A549 (cell line): Measurements from ENCODE around the gene PGS1. TPM values are rescaled to one million over a fixed set of nuclear protein-coding genes. Genes with fewer than 3 reads are reported as not detected.
A peak's percentile ranks its signal among the peaks of the same experiment; 100 is the strongest.

Experiments used
- ATOH8 ChIP-seq: fragments of 250-450 bp; sonication (Bioruptor Pico); IDR thresholded peaks from 2 replicates; pipeline ENCODE4 v1.5.0; 2020; ENCODE audit warnings: low read depth, mild to moderate bottlenecking, moderate library complexity
- CBX2 ChIP-seq: fragments of 200-600 bp; sonication (generic); IDR thresholded peaks from 2 replicates; pipeline ENCODE4 v1.6.1; 2016; ENCODE audit warnings: low read depth, mild to moderate bottlenecking, borderline replicate concordance
- CBX8 ChIP-seq: fragments of 200-600 bp; sonication (generic); IDR thresholded peaks from 2 replicates; pipeline ENCODE4 v1.6.1; 2016
- CEBPB ChIP-seq, 2 experiments: fragments of >200 bp in 1 of 2; sonication (Bioruptor Twin) in 1 of 2; formaldehyde crosslinking in 1 of 2; IDR thresholded peaks; 2 replicates each; pipeline ENCODE4 v1.6.1; 2012 to 2016
- CHD2 ChIP-seq: fragments of 150-350 bp; IDR thresholded peaks from 2 replicates; pipeline ENCODE4 v1.6.1; 2014; ENCODE audit warnings: low read length; ENCODE audit not compliant: partially characterized antibody
- CHD4 ChIP-seq: fragments of 200-600 bp; sonication (generic); IDR thresholded peaks from 2 replicates; pipeline ENCODE4 v1.6.1; 2016; ENCODE audit warnings: antibody characterized with exemption, mild to moderate bottlenecking, borderline replicate concordance
- CTCF ChIP-seq: fragments of >200 bp; sonication (Bioruptor Twin); formaldehyde crosslinking; IDR thresholded peaks from 3 replicates; pipeline ENCODE4 v1.5.1; 2016
- E2F6 ChIP-seq: IDR thresholded peaks from 2 replicates; pipeline ENCODE4 v1.6.1; 2012; ENCODE audit warnings: low read depth, borderline replicate concordance
- EHF ChIP-seq: fragments of 250-450 bp; sonication (Bioruptor Pico); IDR thresholded peaks from 2 replicates; pipeline ENCODE4 v1.5.0; 2020; ENCODE audit warnings: mild to moderate bottlenecking
- ELK1 ChIP-seq: fragments of 150-350 bp; IDR thresholded peaks from 2 replicates; pipeline ENCODE4 v1.6.1; 2014; ENCODE audit warnings: low read depth, mild to moderate bottlenecking, low read length
- GATA3 ChIP-seq: IDR thresholded peaks from 2 replicates; pipeline ENCODE4 v1.6.1; 2012; ENCODE audit warnings: borderline replicate concordance
- HDAC2 ChIP-seq: fragments of 200-600 bp; sonication (generic); IDR thresholded peaks from 2 replicates; pipeline ENCODE4 v1.6.1; 2016
- HMGXB4 ChIP-seq: fragments of 250-450 bp; sonication (Bioruptor Pico); IDR thresholded peaks from 2 replicates; pipeline ENCODE4 v1.5.0; 2021; ENCODE audit warnings: mild to moderate bottlenecking, moderate library complexity, borderline replicate concordance
- KDM1A ChIP-seq: fragments of 200-600 bp; sonication (generic); IDR thresholded peaks from 2 replicates; pipeline ENCODE4 v1.6.1; 2016; ENCODE audit warnings: low read depth, mild to moderate bottlenecking
- MYC ChIP-seq: IDR thresholded peaks from 2 replicates; pipeline ENCODE4 v1.6.1; 2012; ENCODE audit warnings: mild to moderate bottlenecking, inconsistent platforms, low read length, improper control_type of control experiment, borderline replicate concordance
- NFE2L2 ChIP-seq: fragments of 150-350 bp; conservative IDR thresholded peaks from 2 replicates; pipeline ENCODE4 v1.6.1; 2014; ENCODE audit warnings: low read length
- PBX3 ChIP-seq: IDR thresholded peaks from 2 replicates; pipeline ENCODE4 v1.6.1; 2012
- PHF8 ChIP-seq: fragments of 200-600 bp; sonication (generic); IDR thresholded peaks from 2 replicates; pipeline ENCODE4 v1.6.1; 2016; ENCODE audit warnings: low read depth, mild to moderate bottlenecking, antibody characterized with exemption, moderate library complexity, borderline replicate concordance
- RAD21 ChIP-seq, 2 experiments: fragments of >200 bp in 1 of 2; sonication (Bioruptor Twin) in 1 of 2; formaldehyde crosslinking in 1 of 2; IDR thresholded peaks in 1 of 2; conservative IDR thresholded peaks in 1 of 2; 2 replicates in 1 of 2; 3 replicates in 1 of 2; pipeline ENCODE4 v1.6.1; 2012 to 2018; ENCODE audit warnings: inconsistent platforms in 1 of 2
- REST ChIP-seq: fragments of 200-600 bp; sonication (generic); IDR thresholded peaks from 2 replicates; pipeline ENCODE4 v1.6.1; 2016; ENCODE audit warnings: antibody characterized with exemption, mild to moderate bottlenecking, moderate library complexity
- TP53 ChIP-seq: fragments of 250-450 bp; sonication (Bioruptor Pico); IDR thresholded peaks from 2 replicates; pipeline ENCODE4 v1.5.0; 2021; ENCODE audit warnings: mild to moderate bottlenecking, moderate library complexity
- ZC3H11A ChIP-seq: fragments of 450-650 bp; IDR thresholded peaks from 2 replicates; pipeline ENCODE4 v1.6.1; 2014; ENCODE audit warnings: antibody characterized with exemption, mild to moderate bottlenecking
- ZSCAN20 ChIP-seq: fragments of 250-450 bp; sonication (Bioruptor Pico); IDR thresholded peaks from 2 replicates; pipeline ENCODE4 v1.8.0; 2022; ENCODE audit warnings: mild to moderate bottlenecking, moderate library complexity
- polyA plus RNA-seq, 4 experiments: library from polyadenylated mRNA; depleted of rRNA in 3 of 4; stranded (reverse); fragments of >200 nt; fragmentation: RNase III in 1 of 4; extraction: RNeasy Plus Mini Kit Qiagen cat#74134 plus additional on column Dnase treatment in 1 of 4; gene quantifications; 2 replicates in 3 of 4; 3 replicates in 1 of 4; pipeline ENCODE4 v1.2.3, GENCODE V29; 2011 to 2017

PGS1 gene
- polyA plus RNA-seq, 2 of the 4 experiments (the other 2 are of a cell fraction) = 23.7 to 29.5 TPM

- no peak for TF ChIP-seq EHF (CRISPR knock-in tag)
- no peak for TF ChIP-seq HMGXB4 (CRISPR knock-in tag)
- TF ChIP-seq TP53 (CRISPR knock-in tag) = no peak
- no peak for TF ChIP-seq HDAC2
- no peak for TF ChIP-seq CHD4
- TF ChIP-seq CEBPB (IDR thresholded peaks at IDR 0.05) = peak; percentile 70 to 82; a peak in 3 of 4 replicates
- no peak for TF ChIP-seq PHF8
- TF ChIP-seq CBX8 = no peak
- TF ChIP-seq ELK1 = no peak
- no peak for TF ChIP-seq ZSCAN20
- no peak for TF ChIP-seq E2F6
- TF ChIP-seq GATA3 = no peak; the same call in 1 of the 2 replicates
- TF ChIP-seq PBX3 = no peak
- no peak for TF ChIP-seq ATOH8 (CRISPR knock-in tag)
- no peak for TF ChIP-seq KDM1A
- TF ChIP-seq ZC3H11A = no peak
- TF ChIP-seq CBX2 = no peak
- TF ChIP-seq RAD21 (conservative IDR thresholded peaks at IDR 0.05 in 1 of 2, IDR thresholded peaks at IDR 0.05 in 1 of 2) = peak in 1 of 2 experiments; percentile 40; a peak in 2 of 5 replicates
- no peak for TF ChIP-seq CHD2
- no peak for TF ChIP-seq CTCF
- TF ChIP-seq MYC = no peak
- TF ChIP-seq REST = no peak
- TF ChIP-seq NFE2L2 = no peak
These were observed 26.9 kb upstream of the PGS1 start (continued) for GRCh38 chr17:78351449-78352006.
